Measurements from ENCODE around the gene PTH2.
A peak's percentile ranks its signal among the peaks of the same experiment; 100 is the strongest.
"Not testable (repeated sequence)": the region's sequence is repeated elsewhere in the genome, so short reads cannot be mapped to it uniquely, and the experiment has no call there.

The PTH2 gene, protein sequence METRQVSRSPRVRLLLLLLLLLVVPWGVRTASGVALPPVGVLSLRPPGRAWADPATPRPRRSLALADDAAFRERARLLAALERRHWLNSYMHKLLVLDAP

DNA sequence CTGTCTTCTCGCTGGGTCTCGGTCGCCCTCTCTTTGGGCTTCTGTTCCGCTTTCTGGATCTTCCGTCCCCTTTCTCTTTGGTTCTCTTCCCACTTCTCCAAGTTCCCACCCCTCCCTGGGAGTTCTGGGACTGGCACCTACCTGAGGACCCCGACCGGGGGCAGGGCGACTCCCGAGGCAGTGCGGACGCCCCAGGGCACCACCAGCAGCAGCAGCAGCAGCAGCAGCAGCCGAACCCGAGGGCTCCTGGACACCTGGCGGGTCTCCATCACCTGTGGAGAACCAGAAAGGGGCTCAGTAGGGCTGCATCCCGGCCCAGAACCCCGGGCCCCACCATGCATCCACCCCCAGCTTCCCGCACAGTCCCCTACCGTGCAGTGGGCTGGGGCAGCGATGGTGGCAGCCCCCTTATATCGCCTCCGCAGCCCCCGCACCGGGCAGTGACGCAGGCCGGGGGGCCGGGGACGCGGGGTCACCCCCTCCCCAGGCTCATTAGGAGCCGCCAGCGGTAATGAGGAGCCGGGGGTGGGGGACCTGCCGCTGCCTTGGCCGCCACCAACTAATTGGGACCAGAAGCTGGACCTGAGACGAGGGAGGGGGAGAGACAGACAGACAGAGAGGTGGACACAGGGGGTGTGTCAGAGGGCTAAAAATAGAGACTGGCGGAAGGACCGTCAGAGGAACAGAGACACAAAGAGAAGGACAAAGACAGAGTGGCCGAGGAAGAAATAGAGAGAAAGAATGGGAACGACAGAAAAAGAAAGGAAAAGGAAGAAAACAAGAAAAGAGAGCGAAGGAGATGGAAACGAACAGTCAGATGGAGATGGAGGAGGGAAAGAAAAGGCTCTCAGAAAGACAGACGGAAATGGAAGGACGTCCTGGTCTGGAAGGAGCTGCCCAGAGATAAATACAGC, at the start of gene PTH2:
PTH2 (minus strand) TSS at position 371 of the 914 bp plus-strand sequence; CDS start at position 269, 102 bp downstream.
- no peak within 1 kb of the TSS for H3K27ac ChIP-seq
- DNase-seq (ENCODE audit: low read depth, low spot score), result no peak

DNA sequence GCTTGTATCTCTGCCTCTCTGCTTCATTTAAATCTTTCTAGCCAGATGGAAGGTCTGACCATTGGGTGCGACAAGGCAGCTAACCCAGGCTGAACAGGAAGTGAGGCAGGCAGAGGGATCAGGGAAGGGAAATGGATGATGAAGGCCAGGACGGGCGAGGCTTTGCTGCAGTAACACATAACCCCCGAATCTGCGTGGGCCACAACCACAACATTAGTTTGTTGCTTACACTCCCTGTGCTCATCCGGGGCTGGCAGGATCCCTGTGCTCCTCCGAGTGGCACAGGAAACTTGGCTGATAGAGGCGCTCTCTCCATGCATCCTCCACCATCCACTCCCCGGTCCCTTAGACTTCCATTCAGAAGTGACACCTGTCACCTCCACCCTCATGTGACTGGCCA, 49.7 kb upstream of the PTH2 start:
- DNase-seq (ENCODE audit: low read depth, low spot score), result no peak
- H3K27ac ChIP-seq, result no peak overlapping the region

DNA sequence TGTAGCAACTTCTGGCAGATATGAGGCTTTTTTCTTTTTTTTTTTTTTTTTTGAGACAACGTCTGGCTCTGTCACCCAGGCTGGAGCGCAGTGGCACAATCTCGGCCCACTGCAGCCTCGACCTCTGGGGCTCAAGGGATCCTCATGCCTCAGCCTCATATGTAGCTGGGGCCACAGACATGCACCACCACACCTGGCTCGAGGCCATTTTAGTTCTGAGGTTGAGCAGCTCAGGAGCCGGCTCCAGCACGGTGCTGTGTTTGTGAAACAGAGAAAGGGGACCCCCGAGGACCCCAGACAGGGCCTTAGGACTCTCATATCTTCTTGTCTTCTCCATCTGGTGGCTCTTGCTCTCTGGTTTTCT, 47.4 kb upstream of the PTH2 start:
- no peak for DNase-seq (ENCODE audit: low read depth, low spot score)
- no peak overlapping the region for H3K27ac ChIP-seq

DNA sequence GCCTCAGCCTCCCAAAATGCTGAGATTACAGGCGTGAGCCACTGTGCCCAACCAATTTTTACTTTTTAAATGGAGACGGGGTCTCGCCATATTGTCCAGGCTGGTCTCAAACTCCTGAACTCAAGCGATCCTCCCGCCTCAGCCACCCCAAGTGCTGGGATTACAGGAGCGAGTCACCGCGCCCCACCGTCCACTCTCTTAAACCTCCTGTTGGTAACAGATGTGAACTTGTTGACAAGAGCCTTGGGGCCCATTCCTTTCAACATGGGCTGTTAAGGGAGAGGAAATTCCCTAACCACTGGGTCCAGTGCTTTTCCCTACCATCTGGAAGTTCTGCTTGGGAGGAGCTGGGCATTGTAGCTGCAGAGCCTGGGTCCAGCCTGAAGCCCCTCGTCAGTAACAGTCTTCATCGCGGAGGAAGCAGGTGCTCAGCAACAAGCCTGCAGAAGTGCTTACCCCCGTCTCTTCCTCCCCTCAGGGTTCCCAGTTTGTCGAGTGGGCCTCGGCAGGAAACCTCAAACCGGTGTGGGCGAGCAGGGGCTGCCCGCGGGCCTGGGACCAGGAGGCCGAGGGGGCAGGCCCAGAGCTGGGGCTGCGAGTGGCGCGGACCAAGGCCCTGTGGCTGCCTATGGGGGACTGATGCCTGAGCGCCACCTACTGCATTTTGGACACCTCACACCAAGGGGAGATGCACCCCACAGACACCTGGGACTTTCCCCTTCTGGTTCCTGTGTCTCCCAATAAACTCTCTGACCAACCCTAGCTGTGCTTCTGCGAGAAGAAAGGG, 46.8 kb upstream of the PTH2 start:
- no peak overlapping the region for H3K27ac ChIP-seq
- no peak for DNase-seq (ENCODE audit: low read depth, low spot score)

DNA sequence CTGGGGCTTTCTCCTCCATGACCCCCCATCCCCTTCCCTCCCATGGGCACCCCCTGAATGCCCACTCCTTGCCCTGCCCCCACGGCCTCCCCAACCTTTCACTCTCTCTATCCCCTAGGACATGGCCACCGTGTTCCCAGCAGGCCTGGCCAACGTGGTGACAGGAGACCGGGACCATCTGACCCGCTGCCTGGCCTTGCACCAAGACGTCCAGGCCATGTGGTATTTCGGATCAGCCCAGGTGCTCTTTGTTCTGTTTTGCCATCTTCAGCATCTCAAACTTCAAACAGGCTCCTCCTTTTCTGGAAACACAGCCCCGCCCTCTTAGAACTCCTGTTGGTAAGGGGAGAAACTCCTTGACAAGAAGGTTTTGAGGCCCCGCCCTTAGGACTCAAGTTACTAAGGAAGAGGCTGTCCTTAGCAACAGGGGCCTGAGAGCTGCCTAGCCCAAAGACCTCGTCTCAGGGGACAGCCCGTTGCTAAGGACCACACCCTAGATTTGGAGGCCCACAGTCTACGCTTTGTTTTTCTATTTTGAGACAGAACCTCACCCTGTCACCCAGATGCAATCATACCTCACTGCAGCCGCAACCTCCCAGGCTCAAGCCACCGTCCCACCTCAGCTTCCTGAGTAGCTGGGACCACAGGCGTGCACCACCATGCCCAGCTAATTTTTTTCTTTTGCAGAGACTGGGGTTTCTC, 45.7 kb upstream of the PTH2 start:
- H3K27ac ChIP-seq, result peak overlapping the region; percentile 58
- peak; percentile 60 for DNase-seq (ENCODE audit: low read depth, low spot score)

DNA sequence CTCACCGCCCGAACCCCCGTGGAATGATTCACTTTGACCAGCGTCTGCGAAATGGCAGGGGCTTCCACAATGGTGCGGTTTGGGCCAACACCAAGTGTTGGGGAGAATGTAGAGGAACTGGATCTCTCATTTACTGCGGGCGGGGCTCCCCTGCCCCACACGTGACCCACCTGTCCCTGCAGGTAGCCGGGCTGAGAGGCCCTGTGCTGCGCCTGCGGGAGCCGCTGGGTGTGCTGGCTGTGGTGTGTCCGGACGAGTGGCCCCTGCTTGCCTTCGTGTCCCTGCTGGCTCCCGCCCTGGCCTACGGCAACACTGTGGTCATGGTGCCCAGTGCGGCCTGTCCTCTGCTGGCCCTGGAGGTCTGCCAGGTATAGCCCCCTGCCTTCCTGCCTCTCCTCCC, 45.0 kb upstream of the PTH2 start:
- DNase-seq (ENCODE audit: low read depth, low spot score), result peak; percentile 88
- peak overlapping the region; percentile 58 for H3K27ac ChIP-seq

DNA sequence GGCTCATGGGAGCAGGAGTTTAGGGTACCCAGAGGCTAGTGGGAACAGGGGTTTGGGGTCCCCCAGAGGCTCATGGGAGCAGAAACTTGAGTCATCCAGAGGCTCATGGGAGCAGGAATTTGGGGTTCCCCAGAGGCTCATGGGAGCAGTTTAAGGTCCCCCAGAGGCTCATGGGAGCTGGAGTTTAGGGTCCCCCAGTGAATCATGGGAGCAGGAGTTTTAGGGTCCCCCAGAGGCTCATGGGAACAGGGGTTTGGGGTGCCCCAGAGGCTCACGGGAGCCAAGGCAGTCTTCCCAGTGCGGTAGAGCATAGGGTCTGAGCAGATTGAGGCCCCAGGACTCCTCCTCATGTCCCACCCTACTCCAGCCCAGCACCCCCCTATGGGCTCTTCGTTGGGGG, 42.1 kb upstream of the PTH2 start:
- DNase-seq (ENCODE audit: low read depth, low spot score), result no peak
- no peak overlapping the region for H3K27ac ChIP-seq

DNA sequence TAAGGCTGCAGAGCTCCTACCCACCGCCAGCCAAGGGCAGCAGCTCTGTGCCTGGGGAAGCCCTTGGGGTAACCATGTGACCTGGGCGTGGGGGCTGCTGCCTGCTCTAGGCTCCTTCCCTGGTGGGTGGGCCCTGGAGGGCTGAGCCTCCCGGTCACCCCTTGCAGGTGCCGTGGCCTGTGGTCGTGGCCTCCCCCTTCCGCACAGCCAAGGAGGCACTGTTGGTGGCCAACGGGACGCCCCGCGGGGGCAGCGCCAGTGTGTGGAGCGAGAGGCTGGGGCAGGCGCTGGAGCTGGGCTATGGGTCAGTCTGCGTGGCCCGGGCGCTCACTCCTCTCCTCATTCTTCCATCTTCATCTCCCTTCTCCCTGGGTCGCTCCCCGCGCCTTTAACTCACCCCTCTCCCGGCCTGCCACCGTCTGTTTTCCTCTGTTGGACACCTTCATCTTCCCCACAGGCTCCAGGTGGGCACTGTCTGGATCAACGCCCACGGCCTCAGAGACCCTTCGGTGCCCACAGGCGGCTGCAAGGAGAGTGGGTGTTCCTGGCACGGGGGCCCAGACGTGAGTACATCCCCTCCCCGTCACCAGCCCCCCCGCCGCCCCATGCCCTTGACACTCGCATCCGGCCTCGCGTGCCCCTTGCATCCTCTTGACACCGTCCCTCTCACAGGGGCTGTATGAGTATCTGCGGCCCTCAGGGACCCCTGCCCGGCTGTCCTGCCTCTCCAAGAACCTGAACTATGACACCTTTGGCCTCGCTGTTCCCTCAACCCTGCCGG, 40.9 kb upstream of the PTH2 start:
- DNase-seq (ENCODE audit: low read depth, low spot score), result no peak
- no peak overlapping the region for H3K27ac ChIP-seq

DNA sequence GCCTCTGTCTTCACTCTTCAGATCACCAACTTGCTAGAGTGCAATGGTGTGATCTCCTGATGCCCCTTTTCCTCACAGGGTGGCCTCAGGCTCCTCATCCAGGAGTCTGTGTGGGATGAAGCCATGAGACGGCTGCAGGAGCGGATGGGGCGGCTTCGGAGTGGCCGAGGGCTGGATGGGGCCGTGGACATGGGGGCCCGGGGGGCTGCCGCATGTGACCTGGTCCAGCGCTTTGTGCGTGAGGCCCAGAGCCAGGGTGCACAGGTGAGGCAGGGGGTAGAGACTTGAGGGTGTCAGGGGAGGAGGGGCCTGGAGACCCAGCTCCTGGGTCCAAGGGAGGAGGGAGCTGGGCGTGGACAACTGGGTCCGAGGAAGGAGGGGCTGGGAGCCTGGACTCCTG, 39.3 kb upstream of the PTH2 start:
- H3K27ac ChIP-seq, result no peak overlapping the region
- no peak for DNase-seq (ENCODE audit: low read depth, low spot score)

DNA sequence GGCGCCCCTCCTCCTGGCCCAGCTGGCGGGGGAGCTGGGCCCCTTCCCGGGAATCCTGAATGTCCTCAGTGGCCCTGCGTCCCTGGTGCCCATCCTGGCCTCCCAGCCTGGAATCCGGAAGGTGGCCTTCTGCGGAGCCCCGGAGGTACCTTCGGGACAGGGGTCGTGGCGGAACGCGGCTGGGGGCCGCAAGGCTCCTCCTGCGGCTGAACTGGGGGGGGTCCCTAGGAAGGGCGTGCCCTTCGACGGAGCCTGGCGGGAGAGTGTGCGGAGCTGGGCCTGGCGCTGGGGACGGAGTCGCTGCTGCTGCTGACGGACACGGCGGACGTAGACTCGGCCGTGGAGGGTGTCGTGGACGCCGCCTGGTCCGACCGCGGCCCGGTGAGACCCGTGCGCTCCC, 38.4 kb upstream of the PTH2 start:
- DNase-seq (ENCODE audit: low read depth, low spot score), result no peak
- H3K27ac ChIP-seq, result no peak overlapping the region

DNA sequence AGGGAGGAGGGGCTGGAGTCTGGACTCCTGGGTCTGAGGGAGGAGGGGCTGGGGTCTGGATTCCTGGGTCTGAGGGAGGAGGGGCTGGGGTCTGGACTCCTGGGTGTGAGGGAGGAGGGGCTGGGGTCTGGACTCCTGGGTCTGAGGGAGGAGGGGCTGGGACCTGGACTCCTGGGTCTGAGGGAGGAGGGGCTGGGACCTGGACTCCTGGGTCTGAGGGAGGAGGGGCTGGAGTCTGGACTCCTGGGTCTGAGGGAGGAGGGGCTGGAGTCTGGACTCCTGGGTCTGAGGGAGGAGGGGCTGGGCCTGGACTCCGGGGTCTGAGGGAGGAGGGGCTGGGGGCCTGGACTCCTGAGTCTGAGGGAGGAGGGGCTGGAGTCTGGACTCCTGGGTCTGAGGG, 37.9 kb upstream of the PTH2 start:
- H3K27ac ChIP-seq; DNase-seq (ENCODE audit: low read depth, low spot score): not testable (repeated sequence)

DNA sequence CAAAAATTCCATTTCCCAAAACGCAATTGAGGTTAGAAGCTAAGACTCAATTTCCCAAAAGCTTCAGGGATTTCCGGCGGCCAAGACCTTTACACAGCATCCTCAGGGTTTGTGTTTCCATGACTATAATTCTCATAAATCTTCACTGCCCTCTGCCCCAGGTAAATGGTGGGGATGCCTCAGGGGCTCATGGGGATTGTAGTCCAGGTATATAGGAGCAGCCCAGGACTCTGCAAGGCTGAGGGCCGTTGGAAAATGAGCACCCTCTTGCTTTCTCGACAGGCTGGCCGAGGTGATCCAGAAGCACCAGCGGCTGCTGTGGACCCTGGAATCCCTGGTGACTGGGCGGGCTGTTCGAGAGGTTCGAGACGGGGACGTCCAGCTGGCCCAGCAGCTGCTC, 36.1 kb upstream of the PTH2 start:
- no peak for DNase-seq (ENCODE audit: low read depth, low spot score)
- no peak overlapping the region for H3K27ac ChIP-seq

DNA sequence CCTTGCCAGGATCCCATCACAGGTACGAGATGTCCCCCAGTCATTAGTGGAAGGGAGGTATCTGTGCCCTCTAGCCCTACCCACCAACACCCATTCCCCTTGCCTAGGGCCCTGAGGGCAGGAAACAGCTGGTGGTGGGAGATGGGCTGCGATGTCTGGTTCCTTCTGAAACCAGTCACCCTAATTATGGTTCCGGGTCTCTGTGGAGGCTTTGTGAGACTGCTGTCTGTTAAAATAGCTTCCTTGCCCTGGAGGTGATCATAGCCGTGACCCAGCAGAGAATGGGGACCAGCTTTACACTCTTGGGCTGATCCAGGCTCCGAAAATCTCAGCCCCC, 35.3 kb upstream of the PTH2 start:
- no peak overlapping the region for H3K27ac ChIP-seq
- no peak for DNase-seq (ENCODE audit: low read depth, low spot score)

DNA sequence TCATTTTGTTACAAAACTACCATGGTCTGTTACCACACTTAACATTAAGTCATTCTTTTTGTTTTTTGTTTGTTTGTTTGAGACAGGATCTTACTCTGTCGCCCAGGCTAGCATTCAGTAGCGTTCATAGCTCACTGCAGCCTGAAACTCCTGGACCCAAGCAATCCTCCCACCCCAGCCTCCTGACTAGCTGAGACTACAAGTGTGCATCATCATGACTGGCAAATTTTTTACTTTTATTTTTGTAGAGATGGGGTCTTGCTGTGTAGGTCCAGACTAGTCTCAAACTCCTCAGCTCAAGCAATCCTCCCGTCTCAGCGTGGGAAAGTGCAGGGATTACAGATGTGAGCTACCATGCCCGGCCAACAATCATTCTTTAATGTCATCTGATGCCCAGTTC, 33.1 kb upstream of the PTH2 start:
- DNase-seq (ENCODE audit: low read depth, low spot score), result no peak
- no peak overlapping the region for H3K27ac ChIP-seq

DNA sequence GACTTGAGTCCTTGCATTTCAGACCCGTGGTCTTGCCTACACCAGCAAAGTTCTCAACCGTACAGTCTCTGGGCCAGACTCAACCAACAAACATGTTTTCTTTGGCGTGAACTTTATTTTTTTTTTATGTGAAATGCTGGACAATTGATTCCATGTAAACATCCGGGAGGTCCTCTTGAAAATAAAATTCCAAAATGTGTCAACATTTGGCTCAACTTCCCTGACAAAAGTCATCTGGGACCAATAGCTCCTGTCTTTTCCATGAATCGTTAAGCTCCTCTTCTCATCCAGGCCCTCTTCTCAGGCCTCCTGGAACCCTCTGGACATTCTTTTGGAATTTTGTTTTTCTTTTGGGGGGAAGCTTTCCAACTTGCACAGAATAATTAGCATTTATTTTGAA, 32.5 kb upstream of the PTH2 start:
- no peak overlapping the region for H3K27ac ChIP-seq
- no peak for DNase-seq (ENCODE audit: low read depth, low spot score)

DNA sequence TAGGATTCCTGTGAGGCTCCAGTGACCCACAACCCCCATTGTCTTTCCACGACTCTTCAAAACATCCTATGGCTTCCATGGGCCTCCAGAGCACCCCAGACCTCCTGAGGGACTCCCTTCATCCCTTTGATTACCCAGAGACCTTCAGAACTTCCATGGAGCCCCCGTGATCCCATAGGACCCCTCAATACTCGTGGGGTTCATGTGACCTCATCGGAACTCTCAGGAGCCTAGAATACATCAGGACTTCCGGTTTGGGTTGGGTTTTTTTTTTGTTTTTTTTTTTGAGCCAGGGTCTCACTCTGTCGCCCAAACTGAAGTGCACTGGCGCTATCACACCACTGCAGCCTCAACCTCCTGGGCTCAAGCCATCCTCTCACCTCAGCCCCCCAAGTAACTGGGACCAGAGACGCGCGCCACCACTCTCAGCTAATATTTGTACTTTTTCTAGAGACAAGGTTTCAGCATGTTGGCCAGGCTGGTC, 30.6 kb upstream of the PTH2 start:
- no peak for DNase-seq (ENCODE audit: low read depth, low spot score)
- peak overlapping the region; percentile 83 for H3K27ac ChIP-seq

DNA sequence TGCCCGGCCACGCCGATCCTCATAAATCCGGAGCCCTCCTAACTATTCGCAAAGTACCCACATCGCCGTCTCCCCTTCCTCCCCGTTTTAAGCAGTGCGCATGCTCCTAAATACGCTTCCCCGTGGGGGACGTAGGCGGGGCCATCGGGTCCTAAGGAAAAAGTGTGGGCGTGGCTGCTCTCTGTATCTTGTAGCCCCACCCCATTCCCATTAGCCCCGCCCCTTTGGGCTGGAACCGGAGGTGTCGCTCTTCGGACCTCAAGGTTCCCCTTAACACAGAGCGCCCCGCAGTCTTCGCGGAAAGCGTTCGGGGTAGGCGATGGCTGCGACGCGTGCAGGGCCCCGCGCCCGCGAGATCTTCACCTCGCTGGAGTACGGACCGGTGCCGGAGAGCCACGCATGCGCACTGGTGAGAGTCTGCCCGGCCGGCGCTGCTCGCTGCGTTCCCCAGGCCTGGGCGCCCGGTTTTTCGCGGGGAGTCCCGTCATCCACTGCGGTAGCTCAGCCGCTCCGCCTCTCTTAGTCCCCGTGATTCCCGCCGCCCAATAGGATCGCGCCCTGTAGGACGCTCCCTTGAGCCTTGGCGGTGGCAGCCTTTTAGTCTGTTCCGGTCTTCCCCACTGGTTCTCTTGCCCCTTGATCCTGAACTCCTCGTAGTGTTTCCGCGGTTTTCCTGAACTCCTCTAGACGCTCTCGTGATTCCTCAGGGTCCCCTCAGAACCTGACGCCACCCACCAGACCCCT, 29.9 kb upstream of the PTH2 start, which contains the start of gene ALDH16A1:
ALDH16A1 (plus strand) TSS at position 213 of the 744 bp plus-strand sequence; CDS start at position 320, 107 bp downstream.
- peak within 1 kb of the TSS; percentile 83 for H3K27ac ChIP-seq
- DNase-seq (ENCODE audit: low read depth, low spot score), result peak; percentile 85

DNA sequence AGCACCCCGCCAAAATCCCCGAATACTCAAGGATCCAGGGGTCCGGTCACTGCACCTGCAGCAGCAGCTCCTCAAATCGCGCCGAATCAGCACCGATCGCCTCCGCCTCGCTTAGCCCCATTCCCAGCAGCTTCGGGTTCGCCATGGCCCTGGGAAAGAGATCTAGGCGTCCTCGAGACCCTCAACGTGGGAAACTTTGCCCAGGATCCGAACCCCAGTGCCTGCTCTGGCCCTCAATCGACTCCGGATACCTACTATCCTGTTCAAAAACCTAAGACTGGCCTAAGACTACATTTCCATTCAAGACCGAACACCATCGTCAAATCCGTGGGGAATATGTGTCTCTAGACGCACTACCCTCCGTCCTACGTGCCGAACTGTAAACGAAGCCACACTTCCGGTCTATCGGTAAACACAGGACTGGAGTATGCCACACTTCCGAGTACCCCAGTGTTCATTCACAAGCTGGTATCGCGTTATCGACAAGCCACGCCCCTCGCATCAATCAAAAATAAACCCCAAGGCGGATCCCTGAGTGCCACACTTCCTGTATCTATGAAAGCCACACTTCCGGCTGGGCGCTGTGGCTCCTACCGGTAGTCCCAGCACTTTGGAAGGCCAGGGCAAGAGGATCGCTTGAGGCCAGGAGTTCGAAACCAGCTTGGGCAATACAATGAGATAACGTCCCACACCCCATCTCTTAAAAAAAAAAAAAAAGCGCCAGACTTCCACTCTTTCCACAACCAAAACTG, 28.4 kb upstream of the PTH2 start, which contains the start of gene PIH1D1:
PIH1D1 (minus strand) TSS at position 385 of the 752 bp plus-strand sequence; CDS start at position 145, 240 bp downstream.
- DNase-seq (ENCODE audit: low read depth, low spot score), result peak; percentile 98
- peak within 1 kb of the TSS; percentile 83 for H3K27ac ChIP-seq
